ENCODE measurements around the gene SMLR1. TPM values are rescaled to one million over a fixed set of nuclear protein-coding genes. Genes with fewer than 3 reads are reported as not detected.

The SMLR1 gene
- total RNA-seq, 3 donors from 2014 or later (not counting 1 experiment from before 2014, with no cell fraction given) = not detected

DNA sequence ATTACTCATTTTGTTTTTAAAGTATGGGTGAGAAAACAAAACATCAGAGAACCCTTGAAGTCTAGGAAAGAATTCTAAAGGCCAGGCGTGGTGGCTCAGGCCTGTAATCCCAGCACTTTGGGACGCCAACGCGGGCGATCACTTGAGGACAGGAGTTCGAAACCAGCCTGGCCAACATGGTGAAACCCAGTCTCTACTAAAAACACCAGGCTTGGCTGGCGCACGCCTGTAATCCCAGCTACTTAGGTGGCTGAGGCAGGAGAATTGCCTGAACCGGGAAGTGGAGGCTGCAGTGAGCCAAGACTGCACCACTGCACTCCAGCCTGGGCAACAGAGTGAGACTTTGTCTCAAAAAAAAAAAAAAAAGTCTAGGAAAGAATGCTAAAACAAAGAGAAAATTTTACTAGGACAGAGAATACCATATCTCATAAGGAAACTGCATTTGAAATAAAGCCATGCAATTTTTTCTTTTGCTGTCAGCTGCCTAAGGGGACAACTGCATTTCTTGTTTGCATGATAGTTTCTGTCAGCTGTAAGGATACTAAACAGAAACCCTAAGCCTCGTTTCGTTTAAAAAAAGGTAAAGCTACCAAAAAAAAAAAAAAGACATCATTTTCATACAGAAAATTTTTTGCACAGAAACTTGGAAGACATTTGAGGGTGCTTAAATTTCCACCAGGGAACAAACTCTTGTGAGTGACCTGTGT, 32.1 kb downstream of the SMLR1 start:
- no peaks in the 10 kb centered on the region for H3K9me3 Mint-ChIP-seq
- no peaks in the 10 kb centered on the region for H3K9me3 ChIP-seq (ENCODE audit: control insufficient read depth, insufficient read depth, low read length)
- no peak overlapping the region for H3K27ac Mint-ChIP-seq
- no peaks in the 10 kb centered on the region for H3K4me1 ChIP-seq (ENCODE audit: control insufficient read depth, insufficient read depth, low read length)
- no peak overlapping the region for H3K4me3 Mint-ChIP-seq
- ATAC-seq (no peak), DNase-seq (no peak)
- WGBS (ENCODE audit: insufficient coverage) = 98% methylated on average over 9 of the region's 11 CpGs
- no peak overlapping the region for H3K27ac ChIP-seq (ENCODE audit: low read length)
- intact Hi-C loops (cut with micrococcal nuclease) = no loop called here
- no peaks in the 10 kb centered on the region for H3K36me3 Mint-ChIP-seq
- H3K4me1 Mint-ChIP-seq = no peaks in the 10 kb centered on the region
- H3K36me3 ChIP-seq (ENCODE audit: control insufficient read depth, insufficient read depth, low read length) = no peaks in the 10 kb centered on the region
- TF ChIP-seq, protein P1, sequence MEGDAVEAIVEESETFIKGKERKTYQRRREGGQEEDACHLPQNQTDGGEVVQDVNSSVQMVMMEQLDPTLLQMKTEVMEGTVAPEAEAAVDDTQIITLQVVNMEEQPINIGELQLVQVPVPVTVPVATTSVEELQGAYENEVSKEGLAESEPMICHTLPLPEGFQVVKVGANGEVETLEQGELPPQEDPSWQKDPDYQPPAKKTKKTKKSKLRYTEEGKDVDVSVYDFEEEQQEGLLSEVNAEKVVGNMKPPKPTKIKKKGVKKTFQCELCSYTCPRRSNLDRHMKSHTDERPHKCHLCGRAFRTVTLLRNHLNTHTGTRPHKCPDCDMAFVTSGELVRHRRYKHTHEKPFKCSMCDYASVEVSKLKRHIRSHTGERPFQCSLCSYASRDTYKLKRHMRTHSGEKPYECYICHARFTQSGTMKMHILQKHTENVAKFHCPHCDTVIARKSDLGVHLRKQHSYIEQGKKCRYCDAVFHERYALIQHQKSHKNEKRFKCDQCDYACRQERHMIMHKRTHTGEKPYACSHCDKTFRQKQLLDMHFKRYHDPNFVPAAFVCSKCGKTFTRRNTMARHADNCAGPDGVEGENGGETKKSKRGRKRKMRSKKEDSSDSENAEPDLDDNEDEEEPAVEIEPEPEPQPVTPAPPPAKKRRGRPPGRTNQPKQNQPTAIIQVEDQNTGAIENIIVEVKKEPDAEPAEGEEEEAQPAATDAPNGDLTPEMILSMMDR (IDR thresholded peaks at IDR 0.05) = no peak
- H3K27me3 ChIP-seq (ENCODE audit: control insufficient read depth, insufficient read depth, low read length) = no peaks in the 10 kb centered on the region
- peaks cover 0 to 3% of the 10 kb centered on the region in 2 donors for H3K27me3 Mint-ChIP-seq (ENCODE audit: low read depth in 2 of 2)
- H3K4me3 ChIP-seq (ENCODE audit: low read length) = no peak overlapping the region

DNA sequence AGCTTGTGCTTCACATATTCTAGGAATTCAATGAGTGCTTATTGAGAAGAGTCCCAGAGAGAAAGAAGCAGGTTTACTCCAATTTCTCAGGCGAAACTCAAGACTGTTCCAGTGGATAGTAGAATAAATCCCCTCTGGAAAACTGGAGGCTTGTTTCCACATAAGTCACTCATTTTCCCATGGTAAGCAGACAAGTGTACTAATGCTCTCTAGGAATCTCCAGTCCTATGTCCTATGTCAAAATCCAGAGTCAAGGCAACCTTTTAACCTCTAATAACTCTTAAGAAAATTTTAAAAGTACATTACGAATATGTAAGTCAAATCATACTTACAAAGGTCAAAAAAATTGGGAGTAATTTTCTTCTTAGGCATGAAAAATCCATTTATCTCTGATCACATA, 35.2 kb downstream of the SMLR1 start:
- no peaks in the 10 kb centered on the region for H3K36me3 Mint-ChIP-seq
- no peaks in the 10 kb centered on the region for H3K4me1 Mint-ChIP-seq
- no peaks in the 10 kb centered on the region for H3K36me3 ChIP-seq (ENCODE audit: control insufficient read depth, insufficient read depth, low read length)
- no peak overlapping the region for H3K4me3 Mint-ChIP-seq
- no peak overlapping the region for H3K27ac Mint-ChIP-seq
- ATAC-seq (no peak), DNase-seq (no peak)
- H3K27ac ChIP-seq (ENCODE audit: low read length) = no peak overlapping the region
- 100% methylated on average over 1 of the region's 2 CpGs for WGBS (ENCODE audit: insufficient coverage)
- H3K27me3 ChIP-seq (ENCODE audit: control insufficient read depth, insufficient read depth, low read length) = no peaks in the 10 kb centered on the region
- no peaks in the 10 kb centered on the region for H3K9me3 Mint-ChIP-seq
- intact Hi-C loops (cut with micrococcal nuclease) = no loop called here
- H3K4me1 ChIP-seq (ENCODE audit: control insufficient read depth, insufficient read depth, low read length) = no peaks in the 10 kb centered on the region
- H3K27me3 Mint-ChIP-seq (ENCODE audit: low read depth in 2 of 2) = peaks cover 0 to 3% of the 10 kb centered on the region in 2 donors
- H3K4me3 ChIP-seq (ENCODE audit: low read length) = no peak overlapping the region
- no peaks in the 10 kb centered on the region for H3K9me3 ChIP-seq (ENCODE audit: control insufficient read depth, insufficient read depth, low read length)
- TF ChIP-seq, protein P1 (IDR thresholded peaks at IDR 0.05) = no peak

DNA sequence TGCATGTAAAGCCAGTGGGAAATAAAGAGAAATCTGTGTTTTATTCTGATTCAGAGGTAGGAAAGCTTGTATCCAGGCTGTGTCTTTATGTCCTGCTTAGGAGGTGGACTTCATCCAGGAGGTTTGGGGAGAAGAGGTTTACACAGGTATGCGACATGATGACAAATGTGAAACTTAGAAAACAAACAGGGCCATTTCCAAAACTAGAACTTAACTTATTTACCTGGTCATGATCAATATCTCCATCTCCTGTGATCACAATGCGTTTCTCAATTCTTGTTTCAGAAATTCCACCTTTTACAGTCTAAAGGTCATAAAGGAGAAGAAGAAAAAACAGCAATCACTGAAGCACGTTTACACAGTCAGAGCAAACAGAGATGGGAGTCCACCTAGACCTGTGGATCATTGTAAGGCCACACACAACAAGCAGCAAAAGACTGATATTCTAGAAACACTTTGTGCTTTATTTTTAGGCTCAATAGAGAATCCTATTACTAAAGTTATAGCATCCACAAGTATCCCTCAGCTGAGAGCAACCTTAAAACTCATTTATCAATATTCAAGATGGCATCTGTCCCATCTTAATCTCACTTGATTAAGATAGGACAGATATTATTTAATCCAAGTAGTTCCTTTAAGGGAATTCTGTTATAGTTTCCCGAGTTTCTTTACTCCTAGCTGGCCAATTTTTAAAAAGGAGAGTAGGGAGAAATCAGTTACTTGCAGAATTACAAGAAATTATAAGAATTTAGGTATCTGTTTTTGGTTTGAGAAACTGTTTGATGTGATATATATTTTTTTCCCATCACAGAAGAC, 36.4 kb downstream of the SMLR1 start:
- no peak for ATAC-seq
- H3K4me1 ChIP-seq (ENCODE audit: control insufficient read depth, insufficient read depth, low read length) = no peaks in the 10 kb centered on the region
- H3K36me3 Mint-ChIP-seq = no peaks in the 10 kb centered on the region
- no peak overlapping the region for H3K27ac Mint-ChIP-seq
- H3K4me3 Mint-ChIP-seq = no peak overlapping the region
- no peak overlapping the region for H3K4me3 ChIP-seq (ENCODE audit: low read length)
- no peaks in the 10 kb centered on the region for H3K9me3 Mint-ChIP-seq
- H3K27me3 ChIP-seq (ENCODE audit: control insufficient read depth, insufficient read depth, low read length) = no peaks in the 10 kb centered on the region
- H3K36me3 ChIP-seq (ENCODE audit: control insufficient read depth, insufficient read depth, low read length) = no peaks in the 10 kb centered on the region
- DNase-seq = no peak
- H3K9me3 ChIP-seq (ENCODE audit: control insufficient read depth, insufficient read depth, low read length) = no peaks in the 10 kb centered on the region
- TF ChIP-seq, protein P1 (IDR thresholded peaks at IDR 0.05) = no peak
- no peak overlapping the region for H3K27ac ChIP-seq (ENCODE audit: low read length)
- H3K4me1 Mint-ChIP-seq = no peaks in the 10 kb centered on the region
- intact Hi-C loops (cut with micrococcal nuclease) = no loop called here
- WGBS (ENCODE audit: insufficient coverage) = 93% methylated on average over 3 of the region's 4 CpGs
- peaks cover 0 to 3% of the 10 kb centered on the region in 2 donors for H3K27me3 Mint-ChIP-seq (ENCODE audit: low read depth in 2 of 2)

All from natural killer cell (primary cell).